HG02798 (cell line): ENCODE data around the gene OR2V2.

Experiments
- ATAC-seq: cut with Tn5 transposase; IDR thresholded peaks from one replicate; pipeline ENCODE4 v1.9.1; 2021; ENCODE audit warnings: mild to moderate bottlenecking; ENCODE audit not compliant: unreplicated experiment, poor library complexity

The OR2V2 gene

GRCh38 chr5:181203093-181203711 lies 55.8 kb downstream of the OR2V2 start:
- ATAC-seq: no peak

GRCh38 chr5:181203777-181204112 lies 56.4 kb downstream of the OR2V2 start:
- no peak for ATAC-seq

GRCh38 chr5:181204113-181204825 lies 56.9 kb downstream of the OR2V2 start:
- ATAC-seq: no peak

GRCh38 chr5:181204826-181205760 lies 57.7 kb downstream of the OR2V2 start, which contains the start of gene TRIM7:
TRIM7 (minus strand) TSS chr5:181205196; CDS start chr5:181205110, 86 bp downstream.
- no peak for ATAC-seq

GRCh38 chr5:181205761-181206649 lies 58.6 kb downstream of the OR2V2 start:
- ATAC-seq: no peak

- ATAC-seq: peak; percentile 49
Measured at GRCh38 chr5:181207214-181207959, 60.0 kb downstream of the OR2V2 start.

- ATAC-seq: no peak
Measured at GRCh38 chr5:181207960-181208253, 60.5 kb downstream of the OR2V2 start.
